GM21381 (cell line): ENCODE measurements around the gene SYNGR4.

Experiments used
- ATAC-seq: cut with Tn5 transposase; IDR thresholded peaks from one replicate; pipeline ENCODE4 v1.9.1; 2021; ENCODE audit warnings: mild to moderate bottlenecking, moderate library complexity; ENCODE audit not compliant: unreplicated experiment

The SYNGR4 gene

DNA sequence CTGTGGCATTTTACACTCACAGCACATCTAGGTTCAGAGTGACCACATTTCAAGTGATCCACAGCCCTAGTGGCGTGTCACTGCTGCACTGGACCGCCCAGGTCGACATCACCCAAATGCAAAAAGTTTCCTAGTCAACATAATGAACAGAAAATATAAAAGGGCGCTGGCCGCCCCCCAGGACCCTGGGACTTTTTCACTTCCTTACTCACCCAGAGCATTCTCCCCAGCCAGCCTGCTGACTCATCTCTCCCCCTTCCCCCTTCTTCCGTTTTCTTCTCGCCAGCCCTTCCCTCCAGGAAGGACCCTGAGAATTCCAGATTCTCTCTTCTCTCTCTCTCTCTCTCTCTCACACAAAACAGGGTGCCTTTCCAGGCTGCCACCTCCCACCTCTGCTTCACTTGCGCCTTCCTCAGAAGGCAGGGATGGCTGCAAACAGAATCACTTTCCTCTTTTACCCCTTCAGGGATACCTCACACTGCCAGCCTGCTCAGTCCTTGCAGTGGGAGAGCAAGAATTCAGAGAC lies 60.6 kb downstream of the SYNGR4 start:
- ATAC-seq, result no peak
